Large intestine (tissue), 3 donors: ENCODE results near the gene VPS13D. TPM values are rescaled to one million over a fixed set of nuclear protein-coding genes. Genes with fewer than 3 reads are reported as not detected.
"Not testable (repeated sequence)": the region's sequence is repeated elsewhere in the genome, so short reads cannot be mapped to it uniquely, and the experiment has no call there.

Experiments used
- DNase-seq, 2 donors: peaks; one replicate each; pipeline versions ENCODE4 v3.0.0 to v3.0.0-alpha.2; 2013
- H3K27ac ChIP-seq: one replicate; pipeline ENCODE4 v1.5.1; 2013; ENCODE audit warnings: low read length
- H3K27me3 ChIP-seq: 2 replicates; pipeline ENCODE4 v1.6.1; 2013; ENCODE audit warnings: low read length; ENCODE audit not compliant: control insufficient read depth, insufficient read depth
- H3K36me3 ChIP-seq: 2 replicates; pipeline ENCODE4 v1.6.1; 2013; ENCODE audit warnings: low read length; ENCODE audit not compliant: control insufficient read depth, insufficient read depth
- H3K4me1 ChIP-seq: one replicate; pipeline ENCODE4 v1.6.1; 2013; ENCODE audit warnings: low read length; ENCODE audit not compliant: control insufficient read depth, insufficient read depth
- H3K4me3 ChIP-seq: one replicate; pipeline ENCODE4 v1.5.1; 2013; ENCODE audit warnings: low read length
- H3K9me3 ChIP-seq: one replicate; pipeline ENCODE4 v1.6.1; 2013; ENCODE audit warnings: mild to moderate bottlenecking, low read depth, low read length, moderate library complexity; ENCODE audit not compliant: control insufficient read depth
- WGBS: methylation state at CpG from one replicate; pipeline ENCODE4 v1.1.5; 2013; ENCODE audit warnings: low lambda C conversion rate; ENCODE audit not compliant: insufficient coverage; 5-methylcytosine and 5-hydroxymethylcytosine counted together
- polyA plus RNA-seq: library from polyadenylated mRNA; unstranded; fragments of 120-200 nt; gene quantifications from one replicate; pipeline ENCODE4 v1.2.1, GENCODE V29; 2013

Gene VPS13D
- polyA plus RNA-seq, 1 donor = 20.7 TPM

GRCh38 chr1:12522780-12523179 is 292.9 kb downstream of the VPS13D start:
- not testable (repeated sequence) for H3K36me3 ChIP-seq, H3K27ac ChIP-seq, H3K4me3 ChIP-seq, H3K9me3 ChIP-seq, H3K27me3 ChIP-seq, DNase-seq
- H3K4me1 ChIP-seq = peaks cover 12% of the 10 kb centered on the region
- no CpG with 5 or more reads among the region's 9 CpGs for WGBS

DNA sequence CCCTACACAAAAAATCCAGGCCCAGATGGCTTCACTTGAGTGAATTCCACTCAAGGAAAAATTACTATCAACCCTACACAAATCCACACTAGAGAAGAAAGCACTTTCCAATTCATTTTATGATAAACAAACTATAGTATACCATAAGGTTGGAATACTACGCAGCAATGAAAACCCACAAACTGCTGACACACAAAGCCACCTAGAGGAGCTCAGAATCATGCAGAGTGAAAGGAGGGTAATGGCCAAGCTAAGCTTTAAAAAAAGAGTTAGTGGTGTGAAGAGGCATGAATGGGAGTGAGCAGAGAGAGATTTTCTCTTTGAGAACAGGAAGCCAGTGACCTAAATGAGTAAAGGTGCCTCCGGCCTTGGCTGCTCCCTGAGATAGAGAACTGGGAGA is 294.4 kb downstream of the VPS13D start:
- no peak overlapping the region for H3K27ac ChIP-seq
- WGBS = no CpG with 5 or more reads among the region's 2 CpGs

GRCh38 chr1:12525311-12526181 is 295.7 kb downstream of the VPS13D start:
- no CpG with 5 or more reads among the region's 13 CpGs for WGBS
- H3K27me3 ChIP-seq = no peaks in the 10 kb centered on the region

More for the DNA sequence above, 294.4 kb downstream of the VPS13D start:
- DNase-seq = no peak
- Histone ChIP-seq H3K36me3 (no peaks in the 10 kb centered on the region), H3K9me3 (no peaks in the 10 kb centered on the region), H3K4me3 (no peak overlapping the region), H3K27me3 (no peaks in the 10 kb centered on the region), H3K4me1 (peaks cover 22% of the 10 kb centered on the region)

DNA sequence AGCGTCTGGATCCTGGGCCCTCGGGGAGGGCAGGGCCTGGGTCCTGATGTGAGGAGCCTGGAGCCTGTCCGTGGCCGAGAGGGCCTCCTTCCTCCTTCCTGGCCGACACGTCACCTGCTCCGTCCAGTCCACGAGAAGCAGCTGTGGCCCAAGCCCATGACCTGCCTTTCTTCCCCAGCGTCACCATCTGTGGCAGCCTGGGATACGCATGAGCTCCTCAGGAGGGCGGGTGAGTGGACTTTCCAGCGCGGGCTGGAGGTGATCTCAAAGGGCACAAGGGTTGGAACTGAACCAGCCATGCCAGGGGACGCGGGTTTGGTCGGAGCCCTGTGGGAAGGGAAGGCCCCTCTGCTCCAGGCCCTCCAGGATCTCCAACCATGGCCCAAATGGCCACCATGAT is 297.7 kb downstream of the VPS13D start:
- Histone ChIP-seq H3K4me3 (no peak overlapping the region), H3K9me3 (no peaks in the 10 kb centered on the region), H3K27me3 (no peaks in the 10 kb centered on the region), H3K36me3 (no peaks in the 10 kb centered on the region), H3K4me1 (peaks cover 27% of the 10 kb centered on the region), H3K27ac (no peak overlapping the region)
- DNase-seq = no peak
- no CpG with 5 or more reads among the region's 16 CpGs for WGBS

More at GRCh38 chr1:12525311-12526181, 295.7 kb downstream of the VPS13D start:
- no peaks in the 10 kb centered on the region for H3K36me3 ChIP-seq
- H3K4me3 ChIP-seq = no peak overlapping the region
- peak; percentile 59 to 64 for DNase-seq
- no peaks in the 10 kb centered on the region for H3K9me3 ChIP-seq
- H3K4me1 ChIP-seq = peaks cover 27% of the 10 kb centered on the region
- no peak overlapping the region for H3K27ac ChIP-seq

DNA sequence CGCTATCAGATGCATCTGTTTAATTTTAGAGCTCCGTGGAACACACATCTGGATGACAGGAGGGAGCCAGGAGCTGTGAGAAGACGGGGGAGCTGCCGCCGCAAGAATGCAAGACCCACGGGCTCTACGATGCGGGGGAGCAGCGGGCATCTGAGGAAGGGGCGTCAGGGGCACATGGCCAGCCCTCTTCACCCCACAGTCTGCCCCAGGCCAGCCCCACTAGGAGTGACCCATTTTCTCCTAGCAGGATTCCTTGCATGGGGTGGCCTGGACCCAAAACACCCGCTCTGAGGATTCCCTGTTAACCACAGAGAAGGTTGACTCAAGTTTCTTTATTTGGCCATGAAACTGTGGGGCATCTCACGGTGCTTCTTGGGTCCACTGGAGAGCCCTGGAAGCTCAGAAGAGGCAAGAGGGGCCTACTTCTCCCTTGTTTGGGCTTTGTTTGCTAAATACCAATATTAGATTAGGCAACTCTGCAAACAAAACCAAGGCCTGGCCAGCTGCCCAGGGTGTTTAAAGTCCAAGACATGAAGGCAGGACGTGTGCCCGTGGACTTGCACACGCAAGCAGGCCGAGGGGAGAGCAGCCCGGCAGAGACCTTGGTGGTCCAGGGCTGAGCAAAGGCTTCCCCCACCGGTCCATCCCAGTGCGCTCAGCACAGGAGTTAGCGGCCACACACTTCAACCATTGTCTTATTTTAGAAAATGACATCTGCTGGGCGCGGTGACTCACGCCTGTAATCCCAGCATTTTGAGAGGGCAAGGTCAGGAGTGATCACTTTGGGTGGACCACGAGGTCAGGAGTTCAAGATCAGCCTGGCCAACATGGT is 298.4 kb downstream of the VPS13D start:
- DNase-seq = peak; percentile 69 to 90
- H3K27ac ChIP-seq = peak overlapping the region; percentile 54
- no peaks in the 10 kb centered on the region for H3K27me3 ChIP-seq
- no CpG with 5 or more reads among the region's 24 CpGs for WGBS
- no peaks in the 10 kb centered on the region for H3K36me3 ChIP-seq
- no peaks in the 10 kb centered on the region for H3K9me3 ChIP-seq
- H3K4me3 ChIP-seq = no peak overlapping the region
- H3K4me1 ChIP-seq = peaks cover 27% of the 10 kb centered on the region

DNA sequence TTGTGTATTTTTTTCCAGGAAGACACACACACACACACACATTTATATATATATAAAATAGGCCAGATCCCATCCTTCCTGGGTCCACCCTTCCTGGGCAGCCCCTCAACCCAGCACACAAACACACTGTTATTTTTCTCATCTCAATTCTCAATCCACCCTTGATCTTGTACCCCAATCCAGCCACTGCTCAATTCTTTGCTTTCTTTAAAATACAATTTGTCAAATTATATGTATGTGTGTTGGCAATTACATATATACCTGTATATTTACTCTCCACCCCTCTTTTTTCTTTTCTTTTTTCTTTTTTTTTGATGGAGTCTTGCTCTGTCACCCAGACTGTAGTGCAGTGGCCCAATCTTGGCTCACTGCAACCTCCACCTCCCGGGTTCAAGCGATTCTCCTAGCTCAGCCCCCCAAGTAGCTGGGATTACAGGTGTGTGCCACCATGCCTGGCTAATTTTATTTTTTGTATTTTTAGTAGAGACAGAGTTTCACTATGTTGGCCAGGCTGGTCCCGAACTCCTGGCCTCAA is 299.9 kb downstream of the VPS13D start:
- peaks cover 27% of the 10 kb centered on the region for H3K4me1 ChIP-seq
- H3K27ac ChIP-seq = peak overlapping the region; percentile 54
- H3K27me3 ChIP-seq = no peaks in the 10 kb centered on the region
- H3K4me3 ChIP-seq = no peak overlapping the region
- no peak for DNase-seq
- WGBS = 100% methylated on average over 1 of the region's 3 CpGs
- no peaks in the 10 kb centered on the region for H3K9me3 ChIP-seq
- no peaks in the 10 kb centered on the region for H3K36me3 ChIP-seq

DNA sequence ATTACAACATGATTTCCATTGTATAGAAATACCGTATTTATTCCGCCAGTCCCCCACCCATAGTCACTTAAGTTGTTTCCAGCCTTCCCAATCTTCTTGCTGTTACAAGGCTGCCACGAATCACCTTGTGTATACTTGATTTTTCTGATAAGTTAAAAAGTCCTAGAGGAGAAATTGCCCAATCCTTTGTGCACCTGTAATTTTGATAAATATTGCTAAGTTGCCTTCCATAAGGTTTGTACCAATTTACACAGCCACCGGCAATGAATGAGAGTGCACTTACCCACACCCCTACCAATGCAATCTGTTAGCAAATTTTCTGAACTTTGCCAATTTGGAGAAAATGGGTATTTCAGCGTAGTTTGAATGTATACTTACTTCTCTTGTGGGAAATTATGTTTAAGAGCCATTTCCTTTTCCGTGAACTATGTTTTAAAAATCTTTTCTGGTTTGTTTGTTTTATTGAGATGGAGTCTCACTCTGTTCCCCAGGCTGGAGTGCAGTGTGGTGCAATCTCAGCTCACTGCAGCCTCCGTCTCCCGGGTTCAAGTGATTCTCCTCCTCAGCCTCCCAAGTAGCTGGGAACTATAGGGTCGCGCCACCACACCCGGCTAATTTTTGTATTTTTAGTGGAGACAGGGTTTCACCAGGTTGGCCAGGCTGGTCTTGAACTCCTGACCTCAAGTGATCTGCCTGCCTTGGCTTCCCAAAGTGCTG is 300.8 kb downstream of the VPS13D start:
- Histone ChIP-seq H3K9me3 (peaks cover 3% of the 10 kb centered on the region), H3K27ac (no peak overlapping the region), H3K36me3 (no peaks in the 10 kb centered on the region), H3K4me3 (no peak overlapping the region), H3K27me3 (no peaks in the 10 kb centered on the region), H3K4me1 (peaks cover 21% of the 10 kb centered on the region)
- no peak for DNase-seq
- no CpG with 5 or more reads among the region's 11 CpGs for WGBS

DNA sequence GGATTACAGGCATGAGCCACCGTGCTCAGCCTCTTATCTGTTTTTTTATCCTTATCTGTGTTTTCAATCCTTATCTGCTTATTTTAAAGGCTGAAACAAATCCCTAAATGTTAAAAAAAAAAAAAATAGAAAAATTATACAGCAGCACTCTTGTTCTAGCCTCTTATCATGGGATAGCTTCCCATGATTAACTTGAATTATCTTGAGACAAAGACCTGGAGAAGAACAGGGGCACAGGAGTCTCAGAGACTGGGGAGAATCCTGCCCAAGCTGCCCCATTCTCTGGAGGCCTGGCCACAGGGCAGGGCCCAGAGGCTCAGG is 301.3 kb downstream of the VPS13D start:
- no peak overlapping the region for H3K27ac ChIP-seq
- H3K9me3 ChIP-seq = peaks cover 7% of the 10 kb centered on the region
- H3K4me1 ChIP-seq = peaks cover 19% of the 10 kb centered on the region
- no CpG with 5 or more reads among the region's 1 CpG for WGBS
- no peaks in the 10 kb centered on the region for H3K36me3 ChIP-seq
- no peaks in the 10 kb centered on the region for H3K27me3 ChIP-seq
- H3K4me3 ChIP-seq = no peak overlapping the region
- no peak for DNase-seq

- no peak overlapping the region for H3K4me3 ChIP-seq
- peaks cover 7% of the 10 kb centered on the region for H3K9me3 ChIP-seq
- no peaks in the 10 kb centered on the region for H3K36me3 ChIP-seq
- H3K27ac ChIP-seq = no peak overlapping the region
- no peaks in the 10 kb centered on the region for H3K27me3 ChIP-seq
- H3K4me1 ChIP-seq = peaks cover 16% of the 10 kb centered on the region
- DNase-seq = no peak
- 100% methylated on average over 3 of the region's 19 CpGs for WGBS
These were observed 302.8 kb downstream of the VPS13D start for GRCh38 chr1:12532405-12533315.
